Neural cell (in vitro differentiated cells): Measurements from ENCODE around the gene CES5A. TPM values are rescaled to one million over a fixed set of nuclear protein-coding genes. Genes with fewer than 3 reads are reported as not detected.

Source experiments
- H2AFZ ChIP-seq: fragments of 200-600, 300-800 bp; sonication (generic), shearing (Covaris generic); 2 replicates; pipeline ENCODE4 v1.6.0; 2014; ENCODE audit warnings: low read depth, mild to moderate bottlenecking, antibody characterized with exemption, low read length, moderate library complexity
- H3F3A ChIP-seq: fragments of 200-600 bp; shearing (Covaris generic); 2 replicates; pipeline ENCODE4 v1.6.1; 2016; ENCODE audit warnings: mild to moderate bottlenecking, moderate library complexity, mixed read lengths, antibody characterized with exemption, low read length; ENCODE audit not compliant: insufficient read depth, poor library complexity, severe bottlenecking
- H3K27ac ChIP-seq: fragments of 200-600, 300-800 bp; sonication (generic), shearing (Covaris generic); 2 replicates; pipeline ENCODE4 v1.5.1; 2014; ENCODE audit warnings: mild to moderate bottlenecking, low read length, moderate library complexity
- H3K27me3 ChIP-seq: fragments of 300-800, 200-600 bp; sonication (generic), shearing (Covaris generic); 2 replicates; pipeline ENCODE4 v1.6.0; 2014; ENCODE audit warnings: mild to moderate bottlenecking, low read depth, low read length, moderate library complexity; ENCODE audit not compliant: insufficient read depth
- H3K36me3 ChIP-seq: fragments of 300-800, 200-600 bp; sonication (generic), shearing (Covaris generic); 2 replicates; pipeline ENCODE4 v1.5.1; 2014; ENCODE audit warnings: mild to moderate bottlenecking, antibody characterized with exemption, low read length, moderate library complexity; ENCODE audit not compliant: insufficient read depth
- H3K4me2 ChIP-seq: fragments of 300-800, 200-600 bp; sonication (generic), shearing (Covaris generic); 2 replicates; pipeline ENCODE4 v1.6.0; 2014; ENCODE audit warnings: mild to moderate bottlenecking, low read length
- H3K4me3 ChIP-seq: fragments of 300-800, 200-600 bp; sonication (generic), shearing (Covaris generic); 2 replicates; pipeline ENCODE4 v1.5.1; 2014; ENCODE audit warnings: mild to moderate bottlenecking, low read length, moderate library complexity
- H3K79me2 ChIP-seq: fragments of 200-600 bp; shearing (Covaris generic); replicated peaks from 2 replicates; pipeline ENCODE4 v1.6.0; 2014; ENCODE audit warnings: mild to moderate bottlenecking, low read length, moderate library complexity; ENCODE audit not compliant: insufficient read depth
- H3K9ac ChIP-seq: fragments of 300-800, 200-600 bp; sonication (generic), shearing (Covaris generic); 2 replicates; pipeline ENCODE4 v1.6.1; 2016; ENCODE audit warnings: mild to moderate bottlenecking, low read length, mixed read lengths
- H3K9me2 ChIP-seq: fragments of 200-600 bp; shearing (Covaris generic); 2 replicates; pipeline ENCODE4 v1.6.1; 2016; ENCODE audit warnings: mild to moderate bottlenecking, low read length, mixed read lengths; ENCODE audit not compliant: insufficient read depth
- H3K9me3 ChIP-seq: fragments of 200-600, 300-800 bp; sonication (generic), shearing (Covaris generic); 2 replicates; pipeline ENCODE4 v1.6.1; 2016; ENCODE audit warnings: mild to moderate bottlenecking, mixed run types, low read length, moderate library complexity, mixed read lengths
- H4K20me1 ChIP-seq: fragments of 200-600 bp; shearing (Covaris generic); 2 replicates; pipeline ENCODE4 v1.6.1; 2016; ENCODE audit warnings: mild to moderate bottlenecking, mixed run types; ENCODE audit not compliant: insufficient read depth
- EP300 ChIP-seq: fragments of 450-650 bp; conservative IDR thresholded peaks from 2 replicates; pipeline ENCODE4 v1.6.1; 2014; ENCODE audit warnings: antibody characterized with exemption, mild to moderate bottlenecking, moderate library complexity; ENCODE audit not compliant: poor library complexity, severe bottlenecking
- EZH2 ChIP-seq: fragments of 200-600, 300-800 bp; shearing (Covaris generic), sonication (generic); IDR thresholded peaks from 2 replicates; pipeline ENCODE4 v1.6.1; 2014; ENCODE audit warnings: antibody characterized with exemption, low read length, borderline replicate concordance, mild to moderate bottlenecking; ENCODE audit not compliant: insufficient read depth, poor library complexity, severe bottlenecking
- MXI1 ChIP-seq: fragments of 450-650 bp; conservative IDR thresholded peaks from 2 replicates; pipeline ENCODE4 v1.6.1; 2014; ENCODE audit warnings: antibody characterized with exemption, mild to moderate bottlenecking; ENCODE audit not compliant: poor library complexity, severe bottlenecking
- POLR2AphosphoS5 ChIP-seq: IDR thresholded peaks from 2 replicates; pipeline ENCODE4 v1.6.1; 2012
- RAD21 ChIP-seq: fragments of 450-650 bp; conservative IDR thresholded peaks from 2 replicates; pipeline ENCODE4 v1.6.1; 2014; ENCODE audit warnings: antibody characterized with exemption, mild to moderate bottlenecking, moderate library complexity
- SMC3 ChIP-seq: fragments of 450-650 bp; conservative IDR thresholded peaks from 2 replicates; pipeline ENCODE4 v1.6.1; 2014; ENCODE audit warnings: antibody characterized with exemption, mild to moderate bottlenecking, moderate library complexity; ENCODE audit not compliant: poor library complexity
- TAF1 ChIP-seq: IDR thresholded peaks from 2 replicates; pipeline ENCODE4 v1.6.1; 2012; ENCODE audit warnings: low read depth
- polyA plus RNA-seq: library from polyadenylated mRNA; depleted of rRNA; stranded (reverse); fragments of >200 nt; gene quantifications from 2 replicates; pipeline ENCODE4 v1.2.3, GENCODE V29; 2014
- TF ChIP-seq, protein P1 (sequence below): IDR thresholded peaks from 2 replicates; pipeline ENCODE4 v1.6.1; 2012; ENCODE audit warnings: borderline replicate concordance
- TF ChIP-seq, protein P2 (sequence below): fragments of 450-650 bp; IDR thresholded peaks from 2 replicates; pipeline ENCODE4 v1.5.1; 2014; ENCODE audit warnings: antibody characterized with exemption, mild to moderate bottlenecking, moderate library complexity; ENCODE audit not compliant: poor library complexity, severe bottlenecking

CES5A gene
- polyA plus RNA-seq, 1 donor from 2014 or later: 0.27 TPM

DNA sequence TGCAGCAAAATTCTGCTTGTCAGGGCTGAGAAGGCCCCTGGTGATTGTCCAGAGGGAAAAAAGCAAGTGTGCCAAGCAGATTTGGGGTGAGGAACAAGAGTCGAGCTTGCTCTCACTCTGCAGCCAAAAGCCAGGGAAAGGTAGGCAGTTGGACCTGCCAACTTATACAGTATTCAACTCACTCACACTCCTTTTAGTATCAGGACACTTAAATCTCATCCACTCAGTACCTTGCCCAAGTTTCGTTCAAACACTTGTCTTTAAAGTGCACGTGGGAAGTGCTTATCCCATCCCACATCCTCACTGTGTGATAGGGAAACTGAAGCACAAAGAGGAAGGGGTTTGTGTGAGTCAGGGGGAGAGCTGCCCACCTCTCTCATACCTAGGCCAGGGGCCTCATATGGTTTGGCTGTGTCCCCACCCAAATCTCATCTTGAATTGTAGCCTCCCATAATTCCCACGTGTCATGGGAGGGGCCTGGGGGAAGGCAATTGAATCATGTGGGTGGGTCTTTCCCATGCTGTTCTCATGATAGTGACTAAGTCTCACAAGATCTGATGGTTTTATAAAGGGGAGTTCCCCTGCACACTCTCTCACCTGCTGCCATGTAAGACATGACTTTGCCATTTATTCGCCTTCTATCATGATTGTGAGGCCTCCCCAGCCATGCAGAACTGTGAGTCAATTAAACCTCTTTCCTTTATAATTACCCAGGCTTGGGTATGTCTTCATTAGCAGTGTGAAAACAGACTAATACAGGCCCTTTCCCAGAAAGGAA lies 25.6 kb upstream of the CES5A start:
- H3K36me3 ChIP-seq: no peaks in the 10 kb centered on the region
- no peaks in the 10 kb centered on the region for H3K79me2 ChIP-seq
- H3K27me3 ChIP-seq: no peaks in the 10 kb centered on the region
- H3F3A ChIP-seq: no peaks in the 10 kb centered on the region
- H3K9me2 ChIP-seq: no peaks in the 10 kb centered on the region
- TF ChIP-seq POLR2AphosphoS5 (no peak), MXI1 (no peak), EZH2 (no peak), RAD21 (no peak), EP300 (no peak)
- TF ChIP-seq, protein P1, sequence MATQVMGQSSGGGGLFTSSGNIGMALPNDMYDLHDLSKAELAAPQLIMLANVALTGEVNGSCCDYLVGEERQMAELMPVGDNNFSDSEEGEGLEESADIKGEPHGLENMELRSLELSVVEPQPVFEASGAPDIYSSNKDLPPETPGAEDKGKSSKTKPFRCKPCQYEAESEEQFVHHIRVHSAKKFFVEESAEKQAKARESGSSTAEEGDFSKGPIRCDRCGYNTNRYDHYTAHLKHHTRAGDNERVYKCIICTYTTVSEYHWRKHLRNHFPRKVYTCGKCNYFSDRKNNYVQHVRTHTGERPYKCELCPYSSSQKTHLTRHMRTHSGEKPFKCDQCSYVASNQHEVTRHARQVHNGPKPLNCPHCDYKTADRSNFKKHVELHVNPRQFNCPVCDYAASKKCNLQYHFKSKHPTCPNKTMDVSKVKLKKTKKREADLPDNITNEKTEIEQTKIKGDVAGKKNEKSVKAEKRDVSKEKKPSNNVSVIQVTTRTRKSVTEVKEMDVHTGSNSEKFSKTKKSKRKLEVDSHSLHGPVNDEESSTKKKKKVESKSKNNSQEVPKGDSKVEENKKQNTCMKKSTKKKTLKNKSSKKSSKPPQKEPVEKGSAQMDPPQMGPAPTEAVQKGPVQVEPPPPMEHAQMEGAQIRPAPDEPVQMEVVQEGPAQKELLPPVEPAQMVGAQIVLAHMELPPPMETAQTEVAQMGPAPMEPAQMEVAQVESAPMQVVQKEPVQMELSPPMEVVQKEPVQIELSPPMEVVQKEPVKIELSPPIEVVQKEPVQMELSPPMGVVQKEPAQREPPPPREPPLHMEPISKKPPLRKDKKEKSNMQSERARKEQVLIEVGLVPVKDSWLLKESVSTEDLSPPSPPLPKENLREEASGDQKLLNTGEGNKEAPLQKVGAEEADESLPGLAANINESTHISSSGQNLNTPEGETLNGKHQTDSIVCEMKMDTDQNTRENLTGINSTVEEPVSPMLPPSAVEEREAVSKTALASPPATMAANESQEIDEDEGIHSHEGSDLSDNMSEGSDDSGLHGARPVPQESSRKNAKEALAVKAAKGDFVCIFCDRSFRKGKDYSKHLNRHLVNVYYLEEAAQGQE: no peak
- H3K4me3 ChIP-seq: no peak overlapping the region
- no peak overlapping the region for H3K27ac ChIP-seq
- H3K4me2 ChIP-seq: no peak overlapping the region
- H3K9ac ChIP-seq: no peak overlapping the region
- H3K9me3 ChIP-seq: no peaks in the 10 kb centered on the region
- H4K20me1 ChIP-seq: no peaks in the 10 kb centered on the region
- H2AFZ ChIP-seq: no peak overlapping the region

DNA sequence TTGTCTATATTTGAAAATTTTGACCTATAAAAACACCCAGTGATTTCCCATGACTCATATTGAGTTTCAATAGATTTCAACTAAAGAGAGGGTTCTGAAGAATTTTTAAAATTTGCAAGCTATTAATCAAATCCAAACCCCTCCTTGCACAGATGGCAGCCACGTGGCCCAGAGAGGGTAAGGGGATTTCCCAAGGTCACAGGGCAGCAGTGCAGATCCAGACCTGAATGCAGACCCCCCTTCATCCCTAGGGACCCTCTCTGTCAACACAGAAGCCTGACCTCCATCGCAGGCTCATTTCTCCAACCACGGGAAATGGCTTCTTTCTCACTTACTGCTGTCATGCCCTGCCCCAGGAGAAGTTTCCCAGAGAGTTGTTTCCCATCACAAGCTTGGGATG lies 24.7 kb upstream of the CES5A start:
- no peaks in the 10 kb centered on the region for H3F3A ChIP-seq
- no peaks in the 10 kb centered on the region for H3K79me2 ChIP-seq
- no peak overlapping the region for H3K4me3 ChIP-seq
- no peak overlapping the region for H3K4me2 ChIP-seq
- TF ChIP-seq EP300: no peak
- no peak for TF ChIP-seq SMC3
- no peak for TF ChIP-seq RAD21
- no peak for TF ChIP-seq EZH2
- TF ChIP-seq, protein P1: no peak
- TF ChIP-seq TAF1: no peak
- TF ChIP-seq POLR2AphosphoS5: no peak
- TF ChIP-seq, protein P2, sequence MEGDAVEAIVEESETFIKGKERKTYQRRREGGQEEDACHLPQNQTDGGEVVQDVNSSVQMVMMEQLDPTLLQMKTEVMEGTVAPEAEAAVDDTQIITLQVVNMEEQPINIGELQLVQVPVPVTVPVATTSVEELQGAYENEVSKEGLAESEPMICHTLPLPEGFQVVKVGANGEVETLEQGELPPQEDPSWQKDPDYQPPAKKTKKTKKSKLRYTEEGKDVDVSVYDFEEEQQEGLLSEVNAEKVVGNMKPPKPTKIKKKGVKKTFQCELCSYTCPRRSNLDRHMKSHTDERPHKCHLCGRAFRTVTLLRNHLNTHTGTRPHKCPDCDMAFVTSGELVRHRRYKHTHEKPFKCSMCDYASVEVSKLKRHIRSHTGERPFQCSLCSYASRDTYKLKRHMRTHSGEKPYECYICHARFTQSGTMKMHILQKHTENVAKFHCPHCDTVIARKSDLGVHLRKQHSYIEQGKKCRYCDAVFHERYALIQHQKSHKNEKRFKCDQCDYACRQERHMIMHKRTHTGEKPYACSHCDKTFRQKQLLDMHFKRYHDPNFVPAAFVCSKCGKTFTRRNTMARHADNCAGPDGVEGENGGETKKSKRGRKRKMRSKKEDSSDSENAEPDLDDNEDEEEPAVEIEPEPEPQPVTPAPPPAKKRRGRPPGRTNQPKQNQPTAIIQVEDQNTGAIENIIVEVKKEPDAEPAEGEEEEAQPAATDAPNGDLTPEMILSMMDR: no peak
- no peak for TF ChIP-seq MXI1
- no peak overlapping the region for H3K9ac ChIP-seq
- no peaks in the 10 kb centered on the region for H3K9me2 ChIP-seq
- H3K9me3 ChIP-seq: no peaks in the 10 kb centered on the region
- H3K27me3 ChIP-seq: no peaks in the 10 kb centered on the region
- no peaks in the 10 kb centered on the region for H4K20me1 ChIP-seq
- H3K36me3 ChIP-seq: no peaks in the 10 kb centered on the region
- no peak overlapping the region for H3K27ac ChIP-seq
- H2AFZ ChIP-seq: no peak overlapping the region
